ENCODE measurements around the gene SLC34A3.

The SLC34A3 gene

DNA sequence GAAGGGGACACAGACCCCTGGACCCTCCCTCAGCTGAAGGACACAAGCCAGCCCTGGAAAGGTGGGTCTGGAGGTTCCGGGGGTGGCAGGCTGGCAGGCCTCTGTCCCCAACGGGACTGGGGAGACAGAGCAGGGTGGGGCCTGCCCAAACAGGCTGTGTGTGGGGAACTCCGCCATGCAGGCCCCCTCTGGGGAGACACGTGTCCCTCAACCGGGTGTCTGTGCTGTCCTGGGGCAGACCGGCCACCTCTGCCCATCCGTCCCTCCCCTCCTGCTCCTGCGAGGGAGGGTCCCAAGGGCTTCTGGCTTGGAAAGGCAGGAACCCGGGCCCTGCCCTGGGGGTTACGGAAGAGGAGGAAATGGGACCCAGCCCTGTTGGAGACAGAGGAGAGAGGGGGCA, 1.4 kb downstream of the SLC34A3 start:
- H2AFZ ChIP-seq (ENCODE audit: low read depth, low read length) = no peak overlapping the region
- H3K4me3 ChIP-seq (ENCODE audit: low read length) = no peak overlapping the region
- no peaks in the 10 kb centered on the region for H3K36me3 ChIP-seq (replicated peaks; ENCODE audit: low read depth, low read length)
- H3K4me2 ChIP-seq (ENCODE audit: low read length) = no peak overlapping the region
- H3K27me3 ChIP-seq (ENCODE audit: low read depth, low read length) = 0 out of 2 replicates have a peak, but pooled peaks cover 2% of the 10 kb centered on the region
- peaks cover 34% of the 10 kb centered on the region for H3K4me1 ChIP-seq (ENCODE audit: low read length)
- 0 out of 2 replicates have a peak, but pooled peaks cover under 1% of the 10 kb centered on the region for H3K79me2 ChIP-seq (ENCODE audit: low read length)
- no peaks in the 10 kb centered on the region for H3K9me3 ChIP-seq (ENCODE audit: insufficient read depth, low read length)
- TF ChIP-seq EZH2phosphoT487 (IDR thresholded peaks at IDR 0.05; ENCODE audit: low read depth) = no peak
- TF ChIP-seq, protein P1, sequence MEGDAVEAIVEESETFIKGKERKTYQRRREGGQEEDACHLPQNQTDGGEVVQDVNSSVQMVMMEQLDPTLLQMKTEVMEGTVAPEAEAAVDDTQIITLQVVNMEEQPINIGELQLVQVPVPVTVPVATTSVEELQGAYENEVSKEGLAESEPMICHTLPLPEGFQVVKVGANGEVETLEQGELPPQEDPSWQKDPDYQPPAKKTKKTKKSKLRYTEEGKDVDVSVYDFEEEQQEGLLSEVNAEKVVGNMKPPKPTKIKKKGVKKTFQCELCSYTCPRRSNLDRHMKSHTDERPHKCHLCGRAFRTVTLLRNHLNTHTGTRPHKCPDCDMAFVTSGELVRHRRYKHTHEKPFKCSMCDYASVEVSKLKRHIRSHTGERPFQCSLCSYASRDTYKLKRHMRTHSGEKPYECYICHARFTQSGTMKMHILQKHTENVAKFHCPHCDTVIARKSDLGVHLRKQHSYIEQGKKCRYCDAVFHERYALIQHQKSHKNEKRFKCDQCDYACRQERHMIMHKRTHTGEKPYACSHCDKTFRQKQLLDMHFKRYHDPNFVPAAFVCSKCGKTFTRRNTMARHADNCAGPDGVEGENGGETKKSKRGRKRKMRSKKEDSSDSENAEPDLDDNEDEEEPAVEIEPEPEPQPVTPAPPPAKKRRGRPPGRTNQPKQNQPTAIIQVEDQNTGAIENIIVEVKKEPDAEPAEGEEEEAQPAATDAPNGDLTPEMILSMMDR (IDR thresholded peaks at IDR 0.05; ENCODE audit: low read depth, low read length) = no peak
- no peak overlapping the region for H3K27ac ChIP-seq (ENCODE audit: low read length)
- H4K20me1 ChIP-seq (ENCODE audit: insufficient read depth, low read length) = no peaks in the 10 kb centered on the region
- H3K9ac ChIP-seq (ENCODE audit: low read length) = no peak overlapping the region

GRCh38 chr9:137232510-137232909, 1.8 kb downstream of the SLC34A3 start:
- Histone ChIP-seq H3K4me3 (ENCODE audit: low read length) (no peak overlapping the region), H4K20me1 (ENCODE audit: insufficient read depth, low read length) (no peaks in the 10 kb centered on the region), H3K27ac (ENCODE audit: low read length) (no peak overlapping the region), H3K79me2 (ENCODE audit: low read length) (0 out of 2 replicates have a peak, but pooled peaks cover 4% of the 10 kb centered on the region), H3K9ac (ENCODE audit: low read length) (no peak overlapping the region), H3K36me3 (replicated peaks; ENCODE audit: low read depth, low read length) (no peaks in the 10 kb centered on the region), H3K9me3 (ENCODE audit: insufficient read depth, low read length) (no peaks in the 10 kb centered on the region), H3K27me3 (ENCODE audit: low read depth, low read length) (0 out of 2 replicates have a peak, but pooled peaks cover 2% of the 10 kb centered on the region), H2AFZ (ENCODE audit: low read depth, low read length) (no peak overlapping the region), H3K4me1 (ENCODE audit: low read length) (peaks cover 35% of the 10 kb centered on the region), H3K4me2 (ENCODE audit: low read length) (no peak overlapping the region)
- no peak for TF ChIP-seq EZH2phosphoT487 (IDR thresholded peaks at IDR 0.05; ENCODE audit: low read depth)
- TF ChIP-seq, protein P1 (IDR thresholded peaks at IDR 0.05; ENCODE audit: low read depth, low read length) = no peak

- Histone ChIP-seq H2AFZ (ENCODE audit: low read depth, low read length) (no peak overlapping the region), H3K9ac (ENCODE audit: low read length) (no peak overlapping the region), H3K79me2 (ENCODE audit: low read length) (peaks cover 8% of the 10 kb centered on the region), H3K27me3 (ENCODE audit: low read depth, low read length) (0 out of 2 replicates have a peak, but pooled peaks cover 2% of the 10 kb centered on the region), H3K27ac (ENCODE audit: low read length) (no peak overlapping the region), H3K9me3 (ENCODE audit: insufficient read depth, low read length) (no peaks in the 10 kb centered on the region), H3K4me3 (ENCODE audit: low read length) (no peak overlapping the region), H4K20me1 (ENCODE audit: insufficient read depth, low read length) (no peaks in the 10 kb centered on the region), H3K4me1 (ENCODE audit: low read length) (peaks cover 41% of the 10 kb centered on the region), H3K36me3 (replicated peaks; ENCODE audit: low read depth, low read length) (no peaks in the 10 kb centered on the region), H3K4me2 (ENCODE audit: low read length) (no peak overlapping the region)
- TF ChIP-seq, protein P1 (IDR thresholded peaks at IDR 0.05; ENCODE audit: low read depth, low read length) = no peak
- TF ChIP-seq EZH2phosphoT487 (IDR thresholded peaks at IDR 0.05; ENCODE audit: low read depth) = no peak
Measured at GRCh38 chr9:137233143-137233980, 2.7 kb downstream of the SLC34A3 start.

DNA sequence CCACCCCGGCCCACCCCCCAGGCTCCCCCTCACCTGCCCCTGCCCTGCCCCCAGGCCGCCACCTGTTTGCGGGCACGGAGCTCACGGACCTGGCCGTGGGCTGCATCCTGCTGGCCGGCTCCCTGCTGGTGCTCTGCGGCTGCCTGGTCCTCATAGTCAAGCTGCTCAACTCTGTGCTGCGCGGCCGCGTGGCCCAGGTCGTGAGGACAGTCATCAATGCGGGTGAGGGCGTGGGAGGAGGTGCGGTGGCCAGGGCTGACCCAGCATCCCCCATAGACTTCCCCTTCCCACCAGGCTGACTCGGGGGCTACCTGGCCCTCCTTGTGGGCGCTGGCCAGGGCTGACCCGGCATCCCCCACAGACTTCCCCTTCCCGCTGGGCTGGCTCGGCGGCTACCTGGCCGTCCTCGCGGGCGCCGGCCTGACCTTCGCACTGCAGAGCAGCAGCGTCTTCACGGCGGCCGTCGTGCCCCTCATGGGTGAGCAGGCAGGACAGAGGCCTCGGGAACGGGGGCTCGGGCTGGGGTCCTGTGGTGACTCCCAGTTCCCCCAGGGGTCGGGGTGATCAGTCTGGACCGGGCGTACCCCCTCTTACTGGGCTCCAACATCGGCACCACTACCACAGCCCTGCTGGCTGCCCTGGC, 3.5 kb downstream of the SLC34A3 start:
- peak overlapping the region; percentile 82 for H3K4me3 ChIP-seq (ENCODE audit: low read length)
- no peaks in the 10 kb centered on the region for H4K20me1 ChIP-seq (ENCODE audit: insufficient read depth, low read length)
- H3K4me2 ChIP-seq (ENCODE audit: low read length) = peak overlapping the region; percentile 96

More for the DNA sequence above, 3.5 kb downstream of the SLC34A3 start:
- Histone ChIP-seq H3K9me3 (ENCODE audit: insufficient read depth, low read length) (no peaks in the 10 kb centered on the region), H2AFZ (ENCODE audit: low read depth, low read length) (no peak overlapping the region), H3K27ac (ENCODE audit: low read length) (no peak overlapping the region), H3K9ac (ENCODE audit: low read length) (peak overlapping the region; percentile 63; the same call in 1 of the 2 replicates), H3K27me3 (ENCODE audit: low read depth, low read length) (0 out of 2 replicates have a peak, but pooled peaks cover 2% of the 10 kb centered on the region), H3K36me3 (replicated peaks; ENCODE audit: low read depth, low read length) (no peaks in the 10 kb centered on the region), H3K79me2 (ENCODE audit: low read length) (peaks cover 16% of the 10 kb centered on the region), H3K4me1 (ENCODE audit: low read length) (peaks cover 42% of the 10 kb centered on the region)
- no peak for TF ChIP-seq EZH2phosphoT487 (IDR thresholded peaks at IDR 0.05; ENCODE audit: low read depth)

All from OCI-LY3 (cell line).